ENCODE results near the gene ATP13A4. TPM values are rescaled to one million over a fixed set of nuclear protein-coding genes. Genes with fewer than 3 reads are reported as not detected.

The ATP13A4 gene
- total RNA-seq, 1 donor from 2014 or later, result 0.49 TPM

DNA sequence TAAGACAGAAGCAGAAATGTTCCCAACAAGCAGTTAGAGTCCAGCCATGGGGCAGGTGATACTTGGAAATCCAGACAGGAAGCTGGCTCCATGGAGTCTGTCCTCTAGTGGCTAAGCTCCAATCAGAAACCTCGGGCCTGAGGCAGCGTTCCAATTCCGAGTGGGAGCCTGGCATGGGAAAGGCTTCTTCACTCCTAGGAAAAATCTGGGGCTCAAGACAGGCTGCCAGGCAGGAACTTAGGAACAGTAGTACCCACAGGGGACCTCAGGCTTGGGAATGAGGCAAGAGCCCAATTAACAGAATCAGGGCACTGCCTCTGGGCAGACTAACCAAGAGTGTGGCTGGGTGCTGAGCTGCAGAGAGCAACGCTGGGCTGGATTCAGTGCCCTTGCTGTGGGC is 6.2 kb upstream of the ATP13A4 start:
- Mint-ChIP-seq H3K36me3 (ENCODE audit: low read depth, unreplicated experiment) (no peaks in the 10 kb centered on the region), H3K27me3 (ENCODE audit: unreplicated experiment) (peaks cover 1% of the 10 kb centered on the region), H3K4me3 (ENCODE audit: unreplicated experiment) (no peak overlapping the region), H3K4me1 (ENCODE audit: unreplicated experiment) (no peaks in the 10 kb centered on the region), H3K9me3 (ENCODE audit: unreplicated experiment) (no peaks in the 10 kb centered on the region), H3K27ac (ENCODE audit: unreplicated experiment) (no peak overlapping the region)
- TF ChIP-seq, protein P1, sequence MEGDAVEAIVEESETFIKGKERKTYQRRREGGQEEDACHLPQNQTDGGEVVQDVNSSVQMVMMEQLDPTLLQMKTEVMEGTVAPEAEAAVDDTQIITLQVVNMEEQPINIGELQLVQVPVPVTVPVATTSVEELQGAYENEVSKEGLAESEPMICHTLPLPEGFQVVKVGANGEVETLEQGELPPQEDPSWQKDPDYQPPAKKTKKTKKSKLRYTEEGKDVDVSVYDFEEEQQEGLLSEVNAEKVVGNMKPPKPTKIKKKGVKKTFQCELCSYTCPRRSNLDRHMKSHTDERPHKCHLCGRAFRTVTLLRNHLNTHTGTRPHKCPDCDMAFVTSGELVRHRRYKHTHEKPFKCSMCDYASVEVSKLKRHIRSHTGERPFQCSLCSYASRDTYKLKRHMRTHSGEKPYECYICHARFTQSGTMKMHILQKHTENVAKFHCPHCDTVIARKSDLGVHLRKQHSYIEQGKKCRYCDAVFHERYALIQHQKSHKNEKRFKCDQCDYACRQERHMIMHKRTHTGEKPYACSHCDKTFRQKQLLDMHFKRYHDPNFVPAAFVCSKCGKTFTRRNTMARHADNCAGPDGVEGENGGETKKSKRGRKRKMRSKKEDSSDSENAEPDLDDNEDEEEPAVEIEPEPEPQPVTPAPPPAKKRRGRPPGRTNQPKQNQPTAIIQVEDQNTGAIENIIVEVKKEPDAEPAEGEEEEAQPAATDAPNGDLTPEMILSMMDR (IDR thresholded peaks at IDR 0.05; ENCODE audit: unreplicated experiment), result no peak
- no peak for DNase-seq (ENCODE audit: low spot score)

DNA sequence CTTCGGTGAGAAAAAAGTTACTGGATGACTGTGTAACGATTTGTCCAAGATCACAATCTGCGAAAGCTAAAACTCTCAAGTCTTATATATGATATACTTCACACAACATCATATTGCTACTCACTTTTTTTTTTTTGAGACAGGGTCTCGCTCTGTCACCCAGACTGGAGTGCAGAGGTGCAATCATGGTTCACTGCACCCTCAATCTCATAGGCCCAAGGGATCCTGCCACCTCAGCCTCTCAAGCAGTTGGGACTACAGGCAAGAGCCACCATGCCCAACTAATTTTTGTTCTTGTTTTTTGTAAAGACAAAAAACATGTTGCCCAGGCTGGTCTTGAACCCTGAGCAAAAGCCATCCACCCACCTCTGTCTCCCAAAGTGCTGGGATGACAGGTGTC is 5.4 kb upstream of the ATP13A4 start:
- H3K36me3 Mint-ChIP-seq (ENCODE audit: low read depth, unreplicated experiment), result no peaks in the 10 kb centered on the region
- H3K27ac Mint-ChIP-seq (ENCODE audit: unreplicated experiment), result no peak overlapping the region
- TF ChIP-seq, protein P1 (IDR thresholded peaks at IDR 0.05; ENCODE audit: unreplicated experiment), result no peak
- H3K4me1 Mint-ChIP-seq (ENCODE audit: unreplicated experiment), result no peaks in the 10 kb centered on the region
- DNase-seq (ENCODE audit: low spot score), result no peak
- H3K27me3 Mint-ChIP-seq (ENCODE audit: unreplicated experiment), result peaks cover 1% of the 10 kb centered on the region
- no peak overlapping the region for H3K4me3 Mint-ChIP-seq (ENCODE audit: unreplicated experiment)
- H3K9me3 Mint-ChIP-seq (ENCODE audit: unreplicated experiment), result no peaks in the 10 kb centered on the region

DNA sequence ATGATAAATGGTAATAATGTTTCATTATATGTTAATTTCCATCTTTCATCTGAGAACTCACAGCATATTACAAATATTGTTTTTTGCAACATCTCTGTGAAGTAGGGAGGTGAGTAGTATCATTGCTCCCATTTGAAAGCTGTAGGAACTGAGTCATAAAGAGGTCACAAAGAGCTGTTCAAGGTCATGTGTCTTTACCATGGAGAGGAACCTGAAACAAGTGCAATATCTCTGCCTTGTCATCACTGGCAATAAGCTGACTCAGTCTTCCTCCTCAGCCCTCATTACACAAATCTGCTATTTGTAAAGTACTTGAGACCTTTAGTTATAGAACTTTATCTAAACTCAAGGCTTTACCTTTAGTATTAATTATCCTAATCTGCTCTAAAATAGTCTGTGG is 4.4 kb upstream of the ATP13A4 start:
- peaks cover 1% of the 10 kb centered on the region for H3K27me3 Mint-ChIP-seq (ENCODE audit: unreplicated experiment)
- TF ChIP-seq, protein P1 (IDR thresholded peaks at IDR 0.05; ENCODE audit: unreplicated experiment), result no peak
- no peaks in the 10 kb centered on the region for H3K36me3 Mint-ChIP-seq (ENCODE audit: low read depth, unreplicated experiment)
- no peak overlapping the region for H3K27ac Mint-ChIP-seq (ENCODE audit: unreplicated experiment)
- no peak for DNase-seq (ENCODE audit: low spot score)
- no peaks in the 10 kb centered on the region for H3K9me3 Mint-ChIP-seq (ENCODE audit: unreplicated experiment)
- H3K4me3 Mint-ChIP-seq (ENCODE audit: unreplicated experiment), result no peak overlapping the region
- H3K4me1 Mint-ChIP-seq (ENCODE audit: unreplicated experiment), result no peaks in the 10 kb centered on the region

DNA sequence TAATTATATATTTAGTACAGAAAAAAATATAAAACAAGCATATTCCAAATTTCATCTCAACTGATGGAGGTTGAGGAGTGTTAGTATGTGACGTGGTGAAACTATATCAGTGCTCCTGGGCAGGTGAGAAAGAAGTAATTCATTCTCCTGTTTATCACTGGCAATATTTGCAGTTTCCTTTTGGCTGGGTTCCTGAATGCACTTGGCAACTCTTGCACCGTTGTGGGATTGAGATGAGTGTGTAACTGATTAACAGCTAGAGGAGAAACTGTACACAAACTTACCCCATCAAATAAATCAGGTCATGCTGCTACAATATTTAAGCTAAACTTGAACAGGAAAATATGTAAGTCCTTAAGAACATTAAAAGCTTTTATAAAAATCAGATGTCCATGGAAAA is 2.1 kb upstream of the ATP13A4 start:
- no peak overlapping the region for H3K4me3 Mint-ChIP-seq (ENCODE audit: unreplicated experiment)
- DNase-seq (ENCODE audit: low spot score), result no peak
- no peaks in the 10 kb centered on the region for H3K4me1 Mint-ChIP-seq (ENCODE audit: unreplicated experiment)
- H3K9me3 Mint-ChIP-seq (ENCODE audit: unreplicated experiment), result no peaks in the 10 kb centered on the region
- TF ChIP-seq, protein P1 (IDR thresholded peaks at IDR 0.05; ENCODE audit: unreplicated experiment), result no peak
- H3K27ac Mint-ChIP-seq (ENCODE audit: unreplicated experiment), result no peak overlapping the region
- no peaks in the 10 kb centered on the region for H3K27me3 Mint-ChIP-seq (ENCODE audit: unreplicated experiment)
- no peaks in the 10 kb centered on the region for H3K36me3 Mint-ChIP-seq (ENCODE audit: low read depth, unreplicated experiment)

DNA sequence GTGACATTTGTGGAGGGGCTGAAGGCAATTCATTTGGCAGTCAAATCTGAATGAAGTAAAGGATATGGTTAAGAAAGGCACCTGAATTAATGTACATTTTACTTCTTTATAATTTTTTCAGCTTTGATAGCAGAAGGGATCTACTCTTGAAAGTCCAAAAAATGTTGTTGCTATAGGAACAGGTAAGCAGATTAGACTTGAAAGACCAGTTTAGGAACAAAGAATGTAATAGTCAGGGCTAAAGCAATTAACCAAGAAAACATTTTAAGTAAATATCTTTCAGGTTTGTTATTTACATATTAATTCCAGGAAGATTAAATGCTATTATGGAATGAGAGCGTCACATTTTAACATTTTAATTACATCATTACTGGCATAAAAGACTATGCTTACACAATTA is 1.1 kb downstream of the ATP13A4 start:
- Mint-ChIP-seq H3K27ac (ENCODE audit: unreplicated experiment) (no peak overlapping the region), H3K27me3 (ENCODE audit: unreplicated experiment) (no peaks in the 10 kb centered on the region), H3K4me1 (ENCODE audit: unreplicated experiment) (no peaks in the 10 kb centered on the region), H3K36me3 (ENCODE audit: low read depth, unreplicated experiment) (no peaks in the 10 kb centered on the region), H3K9me3 (ENCODE audit: unreplicated experiment) (no peaks in the 10 kb centered on the region), H3K4me3 (ENCODE audit: unreplicated experiment) (no peak overlapping the region)
- TF ChIP-seq, protein P1 (IDR thresholded peaks at IDR 0.05; ENCODE audit: unreplicated experiment), result no peak
- DNase-seq (ENCODE audit: low spot score), result no peak
